VCaP (cell line): ENCODE measurements around the gene KIAA1549.
"Not testable (repeated sequence)": the region's sequence is repeated elsewhere in the genome, so short reads cannot be mapped to it uniquely, and the experiment has no call there.

Experiments
- H3K27ac ChIP-seq: fragments of 450-650 bp; 2 replicates; pipeline ENCODE4 v1.5.1; 2017
- TF ChIP-seq, protein P1 (sequence below): fragments of 450-650 bp; conservative IDR thresholded peaks from 2 replicates; pipeline ENCODE4 v1.5.1; 2017; ENCODE audit warnings: mild to moderate bottlenecking, moderate library complexity

KIAA1549 gene

DNA sequence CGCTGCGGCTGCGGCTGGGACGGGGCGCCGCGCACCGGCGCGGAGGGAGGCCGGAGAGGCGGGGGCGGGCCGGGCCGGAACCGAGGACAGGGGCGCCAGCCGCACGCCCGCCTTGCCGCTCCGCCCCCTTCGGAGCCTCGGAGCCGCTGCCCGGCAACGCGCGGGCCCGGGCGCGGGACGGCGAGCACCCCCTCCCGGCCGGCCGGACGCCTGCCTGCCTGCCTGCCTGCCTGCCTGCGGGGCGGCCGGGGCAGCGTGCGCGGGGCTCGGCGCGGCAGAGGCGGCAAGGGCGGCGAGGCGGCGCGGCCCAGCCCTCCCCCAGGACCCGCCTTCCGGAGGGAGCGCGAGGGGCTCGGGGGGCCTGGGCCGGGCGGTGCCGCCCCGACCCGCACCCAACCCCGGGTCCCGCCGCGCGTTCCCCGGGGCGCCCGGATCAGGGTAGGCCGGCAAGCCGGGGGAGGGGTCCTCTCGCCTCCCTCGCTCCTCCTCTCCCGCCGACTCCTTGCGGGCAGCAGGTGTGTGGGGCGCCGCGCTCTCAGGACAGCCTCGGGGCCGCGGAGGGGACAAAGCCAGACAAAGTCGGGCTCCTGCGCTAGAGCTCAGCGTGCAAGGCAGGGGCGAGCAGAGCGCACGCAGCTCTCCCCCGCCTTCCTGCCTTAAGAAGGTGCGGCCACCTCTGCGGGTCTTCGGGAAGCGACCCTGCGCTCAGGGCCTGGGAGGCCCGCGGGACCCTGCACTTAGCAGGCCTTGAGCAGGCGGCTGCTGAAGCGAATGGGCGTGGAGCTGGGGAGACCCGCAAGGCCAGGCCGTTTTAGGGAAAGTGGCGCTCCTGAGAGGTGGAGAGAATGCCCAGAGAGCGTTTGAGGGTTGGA is at the start of gene KIAA1549:
KIAA1549 (minus strand) TSS at position 58 of the 872 bp plus-strand sequence. CDS start 120 bp downstream, outside the sequence.
- TF ChIP-seq, protein P1, sequence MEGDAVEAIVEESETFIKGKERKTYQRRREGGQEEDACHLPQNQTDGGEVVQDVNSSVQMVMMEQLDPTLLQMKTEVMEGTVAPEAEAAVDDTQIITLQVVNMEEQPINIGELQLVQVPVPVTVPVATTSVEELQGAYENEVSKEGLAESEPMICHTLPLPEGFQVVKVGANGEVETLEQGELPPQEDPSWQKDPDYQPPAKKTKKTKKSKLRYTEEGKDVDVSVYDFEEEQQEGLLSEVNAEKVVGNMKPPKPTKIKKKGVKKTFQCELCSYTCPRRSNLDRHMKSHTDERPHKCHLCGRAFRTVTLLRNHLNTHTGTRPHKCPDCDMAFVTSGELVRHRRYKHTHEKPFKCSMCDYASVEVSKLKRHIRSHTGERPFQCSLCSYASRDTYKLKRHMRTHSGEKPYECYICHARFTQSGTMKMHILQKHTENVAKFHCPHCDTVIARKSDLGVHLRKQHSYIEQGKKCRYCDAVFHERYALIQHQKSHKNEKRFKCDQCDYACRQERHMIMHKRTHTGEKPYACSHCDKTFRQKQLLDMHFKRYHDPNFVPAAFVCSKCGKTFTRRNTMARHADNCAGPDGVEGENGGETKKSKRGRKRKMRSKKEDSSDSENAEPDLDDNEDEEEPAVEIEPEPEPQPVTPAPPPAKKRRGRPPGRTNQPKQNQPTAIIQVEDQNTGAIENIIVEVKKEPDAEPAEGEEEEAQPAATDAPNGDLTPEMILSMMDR, result peak; percentile 77
- H3K27ac ChIP-seq, result peak within 1 kb of the TSS; percentile 91

DNA sequence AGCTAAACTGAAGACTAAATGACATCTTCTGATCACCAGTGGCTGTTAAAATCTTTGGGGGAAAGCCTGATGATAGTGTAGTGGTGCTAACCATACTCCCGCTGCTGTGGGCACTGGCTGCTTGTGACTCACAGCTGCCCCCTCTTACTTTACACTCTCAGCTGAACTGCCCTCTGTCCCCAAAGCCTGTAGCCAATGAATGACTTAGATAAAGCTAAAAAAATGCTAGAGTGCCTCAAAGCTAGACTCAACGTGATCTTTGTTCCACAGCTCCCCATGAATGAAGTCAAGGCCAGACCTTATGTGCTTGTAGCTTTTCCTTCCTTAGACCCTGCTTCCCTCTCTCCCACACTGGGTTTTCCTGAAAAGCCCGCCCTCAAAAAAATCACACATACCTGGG is 48.2 kb upstream of the KIAA1549 start:
- TF ChIP-seq, protein P1, result no peak

DNA sequence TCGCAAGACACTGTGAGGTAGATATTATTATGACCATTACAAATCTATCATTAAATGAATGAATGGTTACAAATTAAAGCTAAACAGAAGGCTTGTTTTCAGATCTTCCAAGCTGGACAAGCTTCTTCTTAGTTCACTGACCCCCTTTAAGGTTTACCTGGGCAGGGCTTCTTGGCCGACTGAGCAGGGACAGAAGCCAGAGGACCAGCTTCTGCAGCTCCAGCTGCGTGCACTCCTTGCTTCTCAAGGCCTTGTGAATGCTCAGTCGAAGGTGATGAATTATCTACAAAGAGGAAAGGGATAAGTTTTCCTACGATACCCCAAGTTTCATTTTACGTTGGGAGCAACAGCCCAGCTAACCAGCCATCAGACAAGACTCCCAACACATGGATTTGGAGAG is 45.4 kb upstream of the KIAA1549 start:
- TF ChIP-seq, protein P1, result no peak
- H3K27ac ChIP-seq, result no peak overlapping the region

More for the DNA sequence above, 48.2 kb upstream of the KIAA1549 start:
- H3K27ac ChIP-seq, result no peak overlapping the region

DNA sequence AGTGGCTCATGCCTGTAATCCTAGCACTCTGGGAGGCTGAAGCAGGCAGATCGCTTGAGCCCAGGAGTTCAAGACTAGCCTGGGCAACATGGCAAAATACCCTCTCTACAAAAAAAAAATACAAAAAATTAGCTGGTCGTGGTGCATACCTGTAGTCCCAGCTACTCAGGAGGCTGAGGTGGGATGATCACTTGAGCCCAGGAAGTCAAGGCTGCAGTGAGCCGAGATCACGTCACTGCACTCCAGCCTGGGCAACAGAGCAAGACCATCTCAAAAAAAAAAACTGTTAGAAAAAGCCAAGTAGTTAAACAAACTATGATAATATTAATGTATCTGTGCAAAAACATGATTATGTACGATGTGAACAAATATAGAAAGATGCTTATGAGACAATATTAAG is 44.7 kb upstream of the KIAA1549 start:
- H3K27ac ChIP-seq, result not testable (repeated sequence)

DNA sequence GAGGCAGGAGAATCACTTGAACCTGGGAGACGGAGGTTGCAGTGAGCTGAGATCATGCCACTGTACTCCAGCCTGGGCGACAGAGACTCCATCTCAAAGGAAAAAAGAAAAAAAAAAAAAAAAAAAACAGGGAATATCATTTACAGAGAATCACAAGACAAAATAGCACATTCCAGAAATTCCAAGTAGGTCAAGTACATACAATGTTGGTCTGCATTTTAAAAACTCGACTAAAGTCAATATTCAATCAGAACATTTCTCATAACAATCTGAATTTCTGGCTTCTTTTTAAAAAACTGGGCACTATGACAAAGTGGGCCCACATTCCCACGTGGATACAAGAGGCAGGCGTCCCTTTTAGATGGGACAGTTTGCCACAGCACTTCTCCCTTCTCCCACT is 41.9 kb upstream of the KIAA1549 start:
- TF ChIP-seq, protein P1, result no peak
- no peak overlapping the region for H3K27ac ChIP-seq

DNA sequence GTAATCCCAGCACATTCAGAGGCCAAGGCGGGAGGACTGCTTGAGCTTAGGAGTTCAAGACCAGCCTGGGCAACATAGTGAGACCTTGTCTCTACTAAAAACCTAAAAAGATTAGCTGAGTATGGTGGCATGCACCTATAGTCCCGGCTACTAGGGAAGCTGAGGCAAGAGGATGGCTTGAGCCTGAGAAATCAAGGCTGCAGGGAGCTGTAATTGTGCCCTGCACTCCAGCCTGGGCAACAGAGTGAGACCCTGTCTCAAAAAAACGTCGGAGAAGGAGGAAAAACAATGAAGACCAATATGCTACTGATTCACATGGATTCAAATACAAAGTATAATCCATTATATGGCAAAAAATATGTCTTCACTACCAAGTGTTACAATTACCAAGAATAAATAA is 41.1 kb upstream of the KIAA1549 start:
- TF ChIP-seq, protein P1, result no peak
- no peak overlapping the region for H3K27ac ChIP-seq

DNA sequence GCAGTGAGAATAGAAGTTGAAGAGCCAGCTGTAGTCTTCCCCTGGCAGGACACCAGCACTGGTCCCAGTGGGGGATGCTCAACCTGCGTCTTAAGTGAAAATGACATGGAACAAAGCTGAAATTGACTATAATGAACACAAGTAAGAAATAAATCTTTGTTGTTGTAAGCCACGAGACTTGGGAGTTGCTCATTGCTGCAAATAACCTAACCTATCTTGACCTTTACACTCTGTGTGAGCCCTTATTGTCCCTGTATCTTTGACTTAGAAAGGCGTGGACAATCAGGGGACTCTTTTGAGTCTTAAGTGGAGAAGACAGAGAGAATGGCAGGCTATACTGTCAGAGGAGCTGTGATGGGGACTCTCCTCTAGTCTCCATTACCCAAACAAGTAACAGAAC is 37.7 kb upstream of the KIAA1549 start:
- no peak overlapping the region for H3K27ac ChIP-seq
- TF ChIP-seq, protein P1, result no peak

DNA sequence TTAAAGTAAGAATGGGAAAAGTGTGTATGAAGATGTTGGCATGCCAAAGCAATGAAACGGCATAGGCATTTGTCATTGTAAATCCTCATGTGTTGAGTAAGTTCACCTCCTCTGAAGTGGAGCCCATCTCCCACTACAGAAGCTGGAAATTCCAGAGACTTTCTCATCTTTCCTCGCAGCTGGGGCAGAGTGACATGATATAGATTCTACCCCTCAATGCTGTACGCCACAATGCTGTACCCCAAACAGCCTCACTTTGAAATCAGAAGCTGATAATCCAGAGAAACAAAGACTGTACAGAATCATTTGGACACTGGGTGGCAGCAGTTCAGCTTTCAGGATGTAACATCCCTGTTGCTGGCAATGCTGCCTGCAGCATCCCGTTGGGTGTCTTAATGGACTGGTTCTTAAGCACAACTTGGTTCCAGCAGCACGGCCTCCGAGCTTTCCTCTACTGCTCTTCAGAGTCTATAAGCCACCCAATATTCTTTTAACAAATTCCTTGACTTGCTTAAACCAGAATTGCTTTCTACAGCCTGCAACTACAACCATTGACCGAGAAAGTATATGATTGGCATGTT is 35.8 kb upstream of the KIAA1549 start:
- TF ChIP-seq, protein P1, result peak; percentile 89
- H3K27ac ChIP-seq, result no peak overlapping the region
